Heart left ventricle (tissue), 16 donors: ENCODE results near the gene IRF1. TPM values are rescaled to one million over a fixed set of nuclear protein-coding genes. Genes with fewer than 3 reads are reported as not detected.

Source experiments
- ATAC-seq, 4 donors: fragments of 200-7000 bp; cut with Tn5 transposase; one replicate each; pipeline ENCODE4 v1.9.1; 2020 to 2022; ENCODE audit warnings: moderate library complexity in 4 of 4, mild to moderate bottlenecking in 3 of 4, moderate number of reproducible peaks in 1 of 4
- DNase-seq, 5 donors: peaks; one replicate each; pipeline ENCODE4 v3.0.0-alpha.2; 2020
- H3K27ac ChIP-seq, 12 donors: fragments of 200-600 bp; sonication (generic) in 4 of 12; one replicate each; pipeline versions ENCODE4 v1.5.0 to v1.8.0; 2016 to 2022; ENCODE audit warnings: mild to moderate bottlenecking in 2 of 12
- H3K27me3 ChIP-seq, 9 donors: fragments of 200-600 bp; sonication (generic) in 2 of 9; one replicate each; pipeline versions ENCODE4 v1.5.1 to v1.8.0; 2016 to 2022; ENCODE audit warnings: mild to moderate bottlenecking in 3 of 9
- H3K36me3 ChIP-seq, 9 donors: fragments of 200-600 bp; sonication (generic) in 2 of 9; one replicate each; pipeline versions ENCODE4 v1.5.0 to v1.8.0; 2018 to 2022; ENCODE audit warnings: mild to moderate bottlenecking in 2 of 9
- H3K4me1 ChIP-seq, 12 donors: fragments of 200-600 bp; sonication (generic) in 4 of 12; one replicate each; pipeline versions ENCODE4 v1.5.0 to v1.8.0; 2016 to 2022; ENCODE audit warnings: mild to moderate bottlenecking in 3 of 12
- H3K4me3 ChIP-seq, 12 donors: fragments of 200-600 bp; sonication (generic) in 4 of 12; one replicate each; pipeline versions ENCODE4 v1.5.0 to v1.8.0; 2017 to 2022; ENCODE audit warnings: mild to moderate bottlenecking in 9 of 12, moderate library complexity in 4 of 12
- H3K9me3 ChIP-seq, 12 donors: fragments of 200-600 bp; sonication (generic) in 4 of 12; one replicate each; pipeline versions ENCODE4 v1.5.0 to v1.8.0; 2016 to 2022; ENCODE audit warnings: mild to moderate bottlenecking in 1 of 12
- CTCF ChIP-seq, 12 donors: fragments of 200-600 bp; sonication (generic) in 4 of 12; IDR thresholded peaks; one replicate each; pipeline versions ENCODE4 v1.5.0 to v1.8.0; 2018 to 2022; ENCODE audit warnings: antibody characterized with exemption in 12 of 12, mild to moderate bottlenecking in 5 of 12
- POLR2A ChIP-seq, 2 donors: fragments of 450-650 bp; IDR thresholded peaks; one replicate each; pipeline ENCODE4 v1.6.1; 2017; ENCODE audit warnings: antibody characterized with exemption in 2 of 2, mild to moderate bottlenecking in 2 of 2, moderate library complexity in 2 of 2
- WGBS, 4 donors: extraction: QIAGEN DNeasy Blood & Tissue Kit in 2 of 4; methylation state at CpG; one replicate each; pipeline versions ENCODE4 v1.1.5 to v1.1.7; 2013 to 2018; 5-methylcytosine and 5-hydroxymethylcytosine counted together
- intact Hi-C, 10 donors: fragments of 100-400 bp; cut with DNase I; formaldehyde crosslinking; loops; one replicate each; pipeline versions ENCODE4 v1.11.1 to v1.14.2; 2022
- polyA plus RNA-seq, 2 donors: library from polyadenylated mRNA; stranded (reverse); fragments of 200-250 nt; gene quantifications; one replicate each; pipeline ENCODE4 v1.2.3, GENCODE V29; 2013
- total RNA-seq, 9 donors: library from RNA; depleted of rRNA in 2 of 9; stranded (reverse); fragments of >200 nt in 2 of 9; fragmentation: NEBNext Ultra II Directional in 3 of 9; extraction: Animal tissue kit (Norgen Biotek cat#: 25700) in 3 of 9; gene quantifications; one replicate each; pipeline versions ENCODE4 v1.1.0 to v1.2.4, GENCODE V29; 2016 to 2023
- donor health status: ischemic (EF 13 %, LVEDD 7.1; RV severe dilation, severe dysfunction).
- donor health status: healthy with polysubstance abuse.
- donor health status: DM: no; HTN: yes; CAD: no.
- donor health status: DM: no; HTN: no; CAD: no.
- donor health status: ischemic (EF 25% LVEDD 6.9; RV normal size, moderate dysfunction).
- donor health status: ischemic (EF 25% LVEDD 5.7; RV mildly dilated, moderate dysfunction).
- donor health status: healthy.
- donor health status: DM: yes; HTN: yes; CAD: no.
- donor health status: ischemic (EF 35%, LVEDD 5.7; RV mildly dilated, moderate dysfunction).
- donor health status: nonischemic (EF 11% LVEDD 7.7; RV severe dilation, severe dysfunction).
- donor health status: DM: yes; HTN: yes; CAD: no.
- donor health status: PGD.
- donor health status: ischemic (EF 29% LVEDD 5.4; RV normal size, mild dysfunction).
- donor health status: nonischemic (EF 23%, LVEDD 6.1; RV moderate dilation, normal function).

Gene IRF1
- total and polyA plus RNA-seq, 11 donors = 7.5 to 190 (median 18.4) TPM

GRCh38 chr5:132434416-132435286, 55.9 kb downstream of the IRF1 start:
- DNase-seq (no peak), ATAC-seq (no peak)
- Histone ChIP-seq H3K27me3 (no peaks in the 10 kb centered on the region), H3K9me3 (no peaks in the 10 kb centered on the region), H3K27ac (peak overlapping the region in 8 of 12 donors; percentile 9 to 82 (median 44)), H3K4me1 (peaks cover 19 to 100% (median 86%) of the 10 kb centered on the region in 12 donors), H3K4me3 (no peak overlapping the region), H3K36me3 (peaks cover 0 to 14% (median 6%) of the 10 kb centered on the region in 9 donors)
- intact Hi-C loops = no loop called here
- 63 to 79% (median 70%) methylated on average over 12 of the region's 12 CpGs for WGBS, 4 donors
- no peak for TF ChIP-seq CTCF (IDR thresholded peaks at IDR 0.05)
- no peak for TF ChIP-seq POLR2A (IDR thresholded peaks at IDR 0.05)

- Histone ChIP-seq H3K27me3 (no peaks in the 10 kb centered on the region), H3K27ac (peak overlapping the region in 10 of 12 donors; percentile 4 to 94 (median 30)), H3K36me3 (peaks cover 0 to 14% (median 6%) of the 10 kb centered on the region in 9 donors), H3K9me3 (no peaks in the 10 kb centered on the region), H3K4me1 (peaks cover 18 to 100% (median 86%) of the 10 kb centered on the region in 12 donors), H3K4me3 (no peak overlapping the region)
- ATAC-seq (peak in 1 of 4 donors; percentile 19), DNase-seq (no peak)
- intact Hi-C loops = no loop called here
- TF ChIP-seq CTCF (IDR thresholded peaks at IDR 0.05) (no peak), POLR2A (IDR thresholded peaks at IDR 0.05) (no peak)
- WGBS, 4 donors = 60 to 71% (median 64%) methylated on average over 6 of the region's 6 CpGs
Observed at GRCh38 chr5:132433141-132433540, 57.4 kb downstream of the IRF1 start.

GRCh38 chr5:132431632-132432031, 58.9 kb downstream of the IRF1 start:
- WGBS, 4 donors = 80 to 86% (median 84%) methylated on average over 4 of the region's 4 CpGs
- Histone ChIP-seq H3K9me3 (no peaks in the 10 kb centered on the region), H3K4me3 (no peak overlapping the region), H3K36me3 (peaks cover 0 to 14% (median 6%) of the 10 kb centered on the region in 9 donors), H3K27ac (peak overlapping the region in 2 of 12 donors; percentile 40 to 94), H3K4me1 (peaks cover 20 to 100% (median 86%) of the 10 kb centered on the region in 12 donors), H3K27me3 (no peaks in the 10 kb centered on the region)
- intact Hi-C loops = no loop called here
- no peak for DNase-seq
- TF ChIP-seq CTCF (IDR thresholded peaks at IDR 0.05) = no peak
- TF ChIP-seq POLR2A (IDR thresholded peaks at IDR 0.05) = no peak
- ATAC-seq = no peak

Other genes starting within 250 kb of the IRF1 start
- gene PDLIM4, start 233.1 kb downstream of the IRF1 start, total RNA-seq = 10 to 100 TPM in 3 of 9 donors, 1 to 10 TPM in 6; 2.4 to 16.9 (median 8.1) TPM
- gene PDLIM4, start 233.1 kb downstream of the IRF1 start, polyA plus RNA-seq = 1 to 10 TPM; 5.1 to 9.1 TPM
- gene SLC22A4, start 196.4 kb downstream of the IRF1 start, total RNA-seq = 1 to 10 TPM in 8 of 9 donors, under 1 TPM in 1; 0.83 to 4.9 (median 2.2) TPM
- gene SLC22A4, start 196.4 kb downstream of the IRF1 start, polyA plus RNA-seq = 1 to 10 TPM in 1 of 2 donors, under 1 TPM in 1; 0.30 to 3.7 TPM
- 10 to 100 TPM in 8 of 9 donors, 1 to 10 TPM in 1; 7.5 to 42.5 (median 13.5) TPM for gene SLC22A5, start 121.1 kb downstream of the IRF1 start, total RNA-seq
- gene SLC22A5, start 121.1 kb downstream of the IRF1 start, polyA plus RNA-seq = 10 to 100 TPM; 11.1 to 50.1 TPM
- not detected for gene IL5, start 52.7 kb upstream of the IRF1 start, total RNA-seq
- not detected for gene IL5, start 52.7 kb upstream of the IRF1 start, polyA plus RNA-seq
- 10 to 100 TPM; 17.5 to 41.8 (median 32.4) TPM for gene RAD50, start 66.2 kb upstream of the IRF1 start, total RNA-seq
- gene RAD50, start 66.2 kb upstream of the IRF1 start, polyA plus RNA-seq = 10 to 100 TPM in 1 of 2 donors, 1 to 10 TPM in 1; 9.3 to 16.1 TPM
- under 1 TPM in 1 of 9 donors, not detected in 8; 0.34 TPM for gene IL13, start 167.4 kb upstream of the IRF1 start, total RNA-seq
- not detected for gene IL13, start 167.4 kb upstream of the IRF1 start, polyA plus RNA-seq
- gene IL4, start 183.2 kb upstream of the IRF1 start, total RNA-seq = not detected
- gene IL4, start 183.2 kb upstream of the IRF1 start, polyA plus RNA-seq = not detected
- 10 to 100 TPM in 6 of 9 donors, 1 to 10 TPM in 3; 5.8 to 19.3 (median 11.2) TPM for gene KIF3A, start 246.8 kb upstream of the IRF1 start, total RNA-seq
- 1 to 10 TPM; 6.0 to 8.5 TPM for gene KIF3A, start 246.8 kb upstream of the IRF1 start, polyA plus RNA-seq